Measurements from ENCODE around the gene APBA2. TPM values are rescaled to one million over a fixed set of nuclear protein-coding genes. Genes with fewer than 3 reads are reported as not detected.
A peak's percentile ranks its signal among the peaks of the same experiment; 100 is the strongest.

The APBA2 gene
- total RNA-seq, 1 donor from 2014 or later: 19.6 TPM

- no peaks in the 10 kb centered on the region for H3K9me3 ChIP-seq
- H3K27me3 ChIP-seq: no peaks in the 10 kb centered on the region
- TF ChIP-seq POLR2A (IDR thresholded peaks at IDR 0.05) (no peak), POLR2AphosphoS5 (IDR thresholded peaks at IDR 0.05; ENCODE audit: insufficient read depth in 1 of 2, low read depth in 1 of 2) (no peak), CTCF (IDR thresholded peaks at IDR 0.05) (no peak)
- intact Hi-C loops (cut with DNase I): no loop called here
- H3K4me1 ChIP-seq: no peaks in the 10 kb centered on the region
- no peak overlapping the region for H3K27ac ChIP-seq
- H3K36me3 ChIP-seq: no peaks in the 10 kb centered on the region
- DNase-seq (ENCODE audit: extremely low spot score in 2 of 2): no peak
- H3K4me3 ChIP-seq: no peak overlapping the region
These were observed 97.1 kb downstream of the APBA2 start for GRCh38 chr15:28982886-28983285.

GRCh38 chr15:28983432-28984311 is 97.9 kb downstream of the APBA2 start:
- Histone ChIP-seq H3K36me3 (no peaks in the 10 kb centered on the region), H3K4me3 (no peak overlapping the region), H3K4me1 (no peaks in the 10 kb centered on the region), H3K9me3 (no peaks in the 10 kb centered on the region), H3K27me3 (no peaks in the 10 kb centered on the region), H3K27ac (no peak overlapping the region)
- peak in 1 of 2 donors; percentile 77 for DNase-seq (ENCODE audit: extremely low spot score in 2 of 2)
- TF ChIP-seq CTCF (IDR thresholded peaks at IDR 0.05) (no peak), POLR2A (IDR thresholded peaks at IDR 0.05) (no peak)
- intact Hi-C loops (cut with DNase I): no loop called here

GRCh38 chr15:28984421-28985315 is 98.9 kb downstream of the APBA2 start:
- Histone ChIP-seq H3K4me3 (no peak overlapping the region), H3K27me3 (no peaks in the 10 kb centered on the region), H3K36me3 (no peaks in the 10 kb centered on the region), H3K4me1 (no peaks in the 10 kb centered on the region), H3K27ac (peak overlapping the region; percentile 13), H3K9me3 (no peaks in the 10 kb centered on the region)
- TF ChIP-seq CTCF (IDR thresholded peaks at IDR 0.05) (no peak), POLR2AphosphoS5 (IDR thresholded peaks at IDR 0.05; ENCODE audit: insufficient read depth in 1 of 2, low read depth in 1 of 2) (peak in 1 of 2 donors; percentile 39)
- intact Hi-C loops (cut with DNase I): no loop called here
- DNase-seq (ENCODE audit: extremely low spot score in 2 of 2): peak in 1 of 2 donors; percentile 81

GRCh38 chr15:28985316-28985645 is 99.5 kb downstream of the APBA2 start:
- Histone ChIP-seq H3K27ac (peak overlapping the region; percentile 13), H3K4me1 (no peaks in the 10 kb centered on the region), H3K27me3 (no peaks in the 10 kb centered on the region), H3K4me3 (no peak overlapping the region), H3K9me3 (no peaks in the 10 kb centered on the region), H3K36me3 (no peaks in the 10 kb centered on the region)
- intact Hi-C loops (cut with DNase I): no loop called here
- no peak for TF ChIP-seq CTCF (IDR thresholded peaks at IDR 0.05)
- TF ChIP-seq POLR2A (IDR thresholded peaks at IDR 0.05): no peak
- no peak for TF ChIP-seq POLR2AphosphoS5 (IDR thresholded peaks at IDR 0.05; ENCODE audit: insufficient read depth in 1 of 2, low read depth in 1 of 2)
- DNase-seq (ENCODE audit: extremely low spot score in 2 of 2): no peak
